ENCODE results near the gene GSTM1. TPM values are rescaled to one million over a fixed set of nuclear protein-coding genes. Genes with fewer than 3 reads are reported as not detected.
A peak's percentile ranks its signal among the peaks of the same experiment; 100 is the strongest.

GSTM1 gene
- total and polyA plus RNA-seq, 2 of the 8 experiments (the other 6 are each of a cell fraction or from before 2014, with no cell fraction given) = 16.7 to 42.5 TPM

- Histone ChIP-seq H3K4ac (replicated peaks; ENCODE audit: insufficient read length, low read depth, low read length) (no peak overlapping the region), H3K56ac (replicated peaks; ENCODE audit: insufficient read length, low read depth, low read length) (no peak overlapping the region), H4K20me1 (replicated peaks in 1 of 2; ENCODE audit: control insufficient read depth in 1 of 2, insufficient read depth in 2 of 2, low read length in 2 of 2) (no peaks in the 10 kb centered on the region), H3K23me2 (ENCODE audit: low read depth, low read length) (peaks cover 9% of the 10 kb centered on the region), H3K79me1 (ENCODE audit: low read depth, low read length) (no peaks in the 10 kb centered on the region), H3K18ac (ENCODE audit: extremely low read depth, low read length) (no peak overlapping the region), H3K4me1 (replicated peaks in 1 of 4; ENCODE audit: control insufficient read depth in 3 of 4, insufficient read depth in 4 of 4, low read length in 3 of 4) (0 out of 7 replicates have a peak, but pooled peaks cover 0 to 3% (median 0%) of the 10 kb centered on the region in 4 experiments), H4K5ac (ENCODE audit: insufficient read length, low read depth, low read length) (no peak overlapping the region), H3K4me2 (ENCODE audit: insufficient read depth in 1 of 2, low read depth in 2 of 2, low read length in 2 of 2) (no peak overlapping the region; a peak in 1 of 4 replicates), H2BK5ac (ENCODE audit: low read depth, low read length) (no peak overlapping the region), H2BK12ac (ENCODE audit: low read depth, low read length) (no peak overlapping the region), H4K91ac (replicated peaks; ENCODE audit: insufficient read length, low read length) (no peak overlapping the region), H2BK20ac (ENCODE audit: low read length) (no peak overlapping the region), H3K9me3 (ENCODE audit: insufficient read depth in 2 of 2, low read depth in 1 of 2, low read length in 1 of 2) (no peaks in the 10 kb centered on the region), H3K79me2 (ENCODE audit: control insufficient read depth in 1 of 2, insufficient read depth in 2 of 2, low read length in 2 of 2) (no peaks in the 10 kb centered on the region), H3K27me3 (replicated peaks in 1 of 4; ENCODE audit: control insufficient read depth in 3 of 4, extremely low read depth in 1 of 4, insufficient read depth in 3 of 4, low read length in 3 of 4) (peaks cover 0 to 5% (median 4%) of the 10 kb centered on the region in 4 experiments; a peak in 6 of 7 replicates), H2AFZ (ENCODE audit: low read length) (no peak overlapping the region), H2BK15ac (ENCODE audit: low read length) (no peak overlapping the region), H4K8ac (ENCODE audit: extremely low read depth, insufficient read depth, low read length) (no peak overlapping the region), H3K36me3 (ENCODE audit: control insufficient read depth in 2 of 4, insufficient read depth in 4 of 4, low read length in 3 of 4) (no peaks in the 10 kb centered on the region), H3K14ac (ENCODE audit: insufficient read length) (no peak overlapping the region), H3K23ac (ENCODE audit: insufficient read length) (no peak overlapping the region), H2BK120ac (replicated peaks; ENCODE audit: low read depth, low read length) (no peak overlapping the region), H3K9ac (replicated peaks in 1 of 4; ENCODE audit: extremely low read depth in 1 of 4, low read depth in 3 of 4, low read length in 3 of 4) (no peak overlapping the region), H2AK5ac (ENCODE audit: low read depth, low read length) (no peak overlapping the region), H3K27ac (ENCODE audit: low read depth, low read length) (no peak overlapping the region), H3K4me3 (ENCODE audit: extremely low read depth in 1 of 4, insufficient read depth in 2 of 4, low read depth in 3 of 4, low read length in 4 of 4) (no peak overlapping the region)
- TF ChIP-seq CBX5 (IDR thresholded peaks at IDR 0.05; ENCODE audit: low read depth, low read length) (no peak), E2F6 (IDR thresholded peaks at IDR 0.05) (peak; percentile 52; the same call in 1 of the 2 replicates)
- FAIRE-seq (no peak), DNase-seq (ENCODE audit: low read depth in 1 of 2, low spot score in 2 of 2) (no peak)
- ChIA-PET POLR2A (ENCODE audit: partially characterized antibody) (interaction anchor here (1.6 kb wide), 1 partner anchor 14 kb away, joined by 5 read pairs; no protein-coding TSS in a partner anchor), CTCF (ENCODE audit: partially characterized antibody) (interaction anchor here (0.7 to 11.8 kb wide), 9 partner anchors 9 to 433 kb away, joined by 3 to 185 read pairs (median 4); partner anchors contain the start of gene GSTM1)
- WGBS, 2 experiments (ENCODE audit: extremely low coverage in 1 of 2, insufficient coverage in 1 of 2, insufficient read length in 1 of 2, insufficient replicate concordance in 2 of 2, low coverage in 1 of 2, low lambda C conversion rate in 2 of 2, missing lambda C conversion rate in 1 of 2) = 88% methylated on average over 12 of the region's 12 CpGs; no CpG with 5 or more reads in 1 of the 2 experiments
Measured at GRCh38 chr1:109654519-109654918, 33.1 kb upstream of the GSTM1 start.
